Measurements from ENCODE around the gene ABCC4.

DNA sequence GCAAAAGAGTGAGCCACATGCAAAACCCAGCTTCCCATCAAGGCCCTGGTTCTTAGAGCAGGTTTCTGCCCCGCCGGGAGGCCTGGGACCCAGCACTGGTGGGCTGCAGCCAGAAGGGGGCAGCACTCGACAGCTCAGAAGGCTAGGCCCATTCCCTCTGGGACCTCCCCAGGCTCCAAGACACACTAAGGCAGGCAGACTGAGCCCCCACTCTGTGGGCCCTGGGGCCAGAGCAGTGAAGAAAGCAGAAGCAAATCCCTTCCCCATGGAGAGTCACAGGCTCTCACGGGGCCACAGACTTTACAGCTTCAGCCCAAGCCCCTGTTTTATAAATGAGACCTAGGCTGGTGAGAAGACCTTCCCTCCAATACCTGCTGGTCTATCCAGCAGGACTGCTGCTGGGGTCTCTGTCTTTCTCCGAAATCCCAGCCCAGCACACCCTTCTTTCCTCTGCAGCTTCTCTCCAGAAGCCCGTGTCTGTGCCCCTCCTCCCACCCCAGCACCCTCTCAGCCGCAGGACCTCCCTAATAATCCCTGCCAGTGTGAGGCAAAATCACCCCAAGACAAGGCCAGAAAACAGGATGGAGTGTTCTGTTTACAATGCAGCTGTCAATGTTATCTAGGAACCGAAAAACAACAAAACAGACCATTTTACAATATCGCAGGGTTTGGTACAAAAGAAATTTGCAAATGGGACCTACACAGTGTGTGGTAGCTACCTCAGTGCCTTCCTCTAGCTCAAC, 109.3 kb downstream of the ABCC4 start:
- TF ChIP-seq BHLHE40 (IDR thresholded peaks at IDR 0.05; ENCODE audit: borderline replicate concordance) (no peak), SP1 (IDR thresholded peaks at IDR 0.05) (no peak), FOXA1 (IDR thresholded peaks at IDR 0.05) (no peak), ELF4 (IDR thresholded peaks at IDR 0.05) (no peak)

Measured in HEK293T (cell line).